ENCODE measurements around the gene IFNAR1. TPM values are rescaled to one million over a fixed set of nuclear protein-coding genes. Genes with fewer than 3 reads are reported as not detected.

The IFNAR1 gene
- polyA plus RNA-seq, 10 donors: 18.9 to 28.0 (median 25.4) TPM

- no peak for DNase-seq
Observed at GRCh38 chr21:33339135-33339534, 14.4 kb downstream of the IFNAR1 start.

GRCh38 chr21:33339918-33340317 lies 15.1 kb downstream of the IFNAR1 start:
- DNase-seq: no peak

- DNase-seq: no peak
Observed at GRCh38 chr21:33345751-33346238, 21.0 kb downstream of the IFNAR1 start.

DNA sequence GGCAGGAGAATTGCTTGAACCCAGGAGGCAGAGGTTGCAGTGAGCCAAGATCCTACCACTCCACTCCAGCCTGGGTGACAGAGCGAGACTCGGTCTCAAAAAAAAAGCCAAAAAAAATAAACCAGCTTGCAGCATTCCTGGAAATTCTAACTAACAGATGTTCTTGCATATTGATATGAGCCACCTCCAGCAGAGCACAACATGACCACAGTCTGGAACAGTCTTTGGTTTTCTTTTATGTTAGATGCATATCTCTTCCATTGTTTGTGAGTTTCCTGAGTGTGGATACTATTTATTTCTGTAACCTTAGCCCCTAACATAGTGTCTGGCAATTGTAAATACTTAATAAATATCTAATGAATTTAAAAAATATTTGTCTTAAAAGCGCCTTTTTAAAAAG lies 23.9 kb downstream of the IFNAR1 start:
- no peak for DNase-seq

GRCh38 chr21:33350676-33351075 lies 25.9 kb downstream of the IFNAR1 start:
- no peak for DNase-seq

GRCh38 chr21:33355355-33355754 lies 30.6 kb downstream of the IFNAR1 start:
- no peak for DNase-seq

DNA sequence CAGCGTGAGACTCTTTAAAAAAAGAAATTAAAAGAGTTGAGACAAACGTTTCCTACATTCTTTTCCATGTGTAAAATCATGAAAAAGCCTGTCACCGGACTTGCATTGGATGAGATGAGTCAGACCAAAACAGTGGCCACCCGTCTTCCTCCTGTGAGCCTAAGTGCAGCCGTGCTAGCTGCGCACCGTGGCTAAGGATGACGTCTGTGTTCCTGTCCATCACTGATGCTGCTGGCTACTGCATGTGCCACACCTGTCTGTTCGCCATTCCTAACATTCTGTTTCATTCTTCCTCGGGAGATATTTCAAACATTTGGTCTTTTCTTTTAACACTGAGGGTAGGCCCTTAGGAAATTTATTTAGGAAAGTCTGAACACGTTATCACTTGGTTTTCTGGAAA lies 31.2 kb downstream of the IFNAR1 start:
- no peak for DNase-seq

DNA sequence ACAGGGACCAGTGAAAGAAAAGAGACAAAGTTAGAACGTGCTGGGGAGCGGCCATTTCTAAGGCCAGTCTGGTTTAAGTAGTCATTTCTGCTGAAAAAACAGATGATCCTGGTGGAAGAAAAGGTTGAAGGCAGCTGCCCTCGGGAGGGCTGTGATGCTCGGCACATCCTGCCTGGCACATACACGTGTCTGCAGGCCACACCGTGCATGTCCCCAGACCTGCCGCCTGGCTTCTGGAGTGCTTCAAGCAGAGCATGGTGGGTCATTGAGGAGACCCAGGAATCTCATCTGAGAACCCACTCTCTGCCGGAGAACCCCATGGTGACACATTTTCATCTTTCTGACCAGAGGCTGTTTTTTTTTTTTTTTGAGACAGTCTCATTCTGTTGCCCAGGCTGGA lies 32.4 kb downstream of the IFNAR1 start:
- DNase-seq: no peak

DNA sequence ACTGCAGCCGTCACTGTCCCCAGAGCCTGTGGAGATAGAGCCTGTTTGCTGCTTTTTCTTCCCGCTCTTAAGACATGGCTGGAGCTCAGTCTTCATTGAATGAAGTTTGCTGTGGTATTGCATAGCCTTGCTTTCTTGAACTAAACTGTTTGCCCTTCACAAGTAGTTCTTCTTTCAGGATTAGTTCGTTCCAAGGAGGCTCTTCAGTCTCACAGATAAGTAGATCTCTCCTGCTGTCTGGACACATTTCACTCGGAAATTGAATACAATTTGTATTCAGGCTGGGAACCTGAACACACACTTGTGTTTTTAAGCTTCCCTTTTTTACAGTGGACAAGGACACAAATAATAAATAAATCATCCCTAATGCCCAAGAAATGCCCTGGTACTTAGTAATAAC lies 34.7 kb downstream of the IFNAR1 start:
- DNase-seq: no peak

GRCh38 chr21:33360281-33360680 lies 35.5 kb downstream of the IFNAR1 start:
- DNase-seq: no peak

DNA sequence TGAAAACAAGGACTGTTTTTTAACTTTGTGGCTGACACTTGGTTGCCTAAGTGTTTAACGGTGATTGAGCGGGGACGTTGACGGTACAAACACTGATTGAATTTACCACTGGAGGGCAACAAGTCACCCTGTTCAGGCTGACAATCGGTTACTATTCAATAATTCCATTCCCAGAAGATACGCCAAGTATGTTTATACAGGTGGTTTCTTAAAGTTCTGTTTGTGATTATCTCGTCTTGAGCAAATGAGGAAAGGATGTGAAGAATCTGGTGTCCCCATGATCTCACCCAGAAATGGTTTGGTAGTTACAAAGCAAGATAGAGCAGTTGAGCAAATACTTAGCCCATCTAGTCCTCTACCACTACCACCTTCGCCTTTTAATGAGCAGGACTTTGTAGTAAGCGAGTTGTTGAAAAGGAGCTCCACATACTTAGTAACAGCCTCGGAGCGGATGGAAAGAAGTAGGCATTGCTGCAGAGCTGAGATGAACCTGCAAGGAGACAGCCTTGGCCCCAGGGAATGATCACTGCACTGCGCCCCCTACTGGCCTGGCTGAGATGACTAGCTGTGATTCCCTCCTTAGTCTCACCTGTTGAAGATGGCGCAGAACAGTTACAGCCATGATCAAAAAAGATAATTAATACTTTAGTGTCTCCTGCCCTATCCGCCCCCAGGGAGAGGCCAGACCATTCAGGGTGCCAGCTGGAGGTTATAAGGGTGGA lies 36.3 kb downstream of the IFNAR1 start:
- peak; percentile 46 to 77 (median 66) for DNase-seq

GRCh38 chr21:33362044-33362555 lies 37.3 kb downstream of the IFNAR1 start:
- DNase-seq: peak in 1 of 3 donors; percentile 39

- peak in 1 of 3 donors; percentile 38 for DNase-seq
Observed at GRCh38 chr21:33363911-33364609, 39.3 kb downstream of the IFNAR1 start.

DNA sequence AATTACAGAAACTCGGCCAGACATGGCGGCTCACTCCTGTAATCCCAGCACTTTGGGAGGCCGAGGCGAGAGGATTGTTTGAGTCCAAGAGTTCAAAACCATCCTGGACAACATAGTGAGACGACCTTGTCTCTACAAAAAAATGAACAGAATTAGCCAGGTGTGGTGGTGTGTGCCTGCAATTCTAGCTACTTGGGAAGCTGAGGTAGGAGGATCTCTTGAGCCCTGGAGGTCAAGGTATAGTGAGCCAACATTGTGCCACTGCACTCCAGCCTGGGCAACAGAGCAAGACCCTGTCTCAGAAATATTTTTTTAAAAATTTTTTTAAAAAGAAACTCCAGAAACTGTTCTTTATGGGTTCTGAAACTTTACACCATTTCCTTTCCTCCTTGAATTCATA lies 40.1 kb downstream of the IFNAR1 start:
- no peak for DNase-seq

- no peak for DNase-seq
Observed at GRCh38 chr21:33367309-33367973, 42.7 kb downstream of the IFNAR1 start.

DNA sequence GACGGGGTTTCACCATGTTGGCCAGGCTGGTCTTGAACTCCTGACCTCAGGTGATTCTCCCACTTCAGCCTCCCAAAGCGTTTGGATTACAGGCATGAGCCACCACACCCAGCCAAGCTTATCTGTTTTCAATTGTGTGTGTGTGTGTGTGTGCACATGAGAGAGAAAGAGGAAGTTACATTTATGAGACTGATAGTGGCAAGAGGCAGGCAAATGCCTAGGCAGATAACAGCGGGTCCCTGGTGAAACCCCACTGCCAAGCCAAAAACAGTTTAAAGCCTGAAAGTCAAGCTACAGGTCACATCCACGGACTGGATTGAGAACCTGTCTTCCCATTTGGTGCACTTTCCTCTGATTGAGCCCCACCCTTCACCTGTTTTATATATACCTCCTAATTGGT lies 43.4 kb downstream of the IFNAR1 start:
- DNase-seq: no peak

DNA sequence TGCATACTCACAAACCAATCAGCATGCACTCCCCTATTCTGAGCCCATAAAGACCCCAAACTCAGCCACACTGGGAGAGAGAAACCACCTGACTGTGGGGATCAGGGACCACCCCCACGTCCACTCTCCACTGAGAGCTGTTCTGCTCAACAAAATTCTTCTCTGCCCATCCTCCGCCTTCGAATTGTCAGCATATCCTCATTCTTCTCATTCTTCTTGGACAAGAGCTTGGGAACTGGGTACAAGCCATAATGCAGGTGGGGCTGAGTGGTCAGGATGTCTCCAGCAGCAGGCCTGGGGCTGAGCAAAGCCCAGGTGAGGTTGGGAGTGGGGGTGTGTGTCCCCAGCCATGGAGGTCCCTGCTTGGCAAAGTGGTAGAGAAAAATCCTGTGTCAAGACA lies 43.8 kb downstream of the IFNAR1 start:
- no peak for DNase-seq

DNA sequence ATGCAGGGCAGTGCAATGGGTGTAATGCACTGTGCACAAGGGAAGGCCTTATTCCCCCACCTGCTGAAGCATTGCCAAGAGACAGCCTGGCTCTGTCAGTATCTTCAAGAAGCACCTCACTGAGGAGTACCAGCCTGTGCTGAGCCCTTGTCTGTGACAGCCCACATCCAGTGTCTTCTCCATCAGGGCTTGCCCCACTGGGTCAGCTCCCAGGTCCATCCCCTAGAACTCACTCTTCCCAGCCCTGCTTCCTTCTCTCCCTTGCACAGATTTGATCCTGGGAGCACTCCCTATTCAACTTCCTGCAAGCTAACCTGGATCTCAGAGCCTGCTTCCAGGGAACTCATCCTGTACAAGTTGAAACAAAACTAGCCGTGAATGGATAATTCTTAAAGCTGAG lies 44.8 kb downstream of the IFNAR1 start:
- DNase-seq: no peak

- DNase-seq: no peak
Observed at GRCh38 chr21:33370305-33370704, 45.5 kb downstream of the IFNAR1 start.

DNA sequence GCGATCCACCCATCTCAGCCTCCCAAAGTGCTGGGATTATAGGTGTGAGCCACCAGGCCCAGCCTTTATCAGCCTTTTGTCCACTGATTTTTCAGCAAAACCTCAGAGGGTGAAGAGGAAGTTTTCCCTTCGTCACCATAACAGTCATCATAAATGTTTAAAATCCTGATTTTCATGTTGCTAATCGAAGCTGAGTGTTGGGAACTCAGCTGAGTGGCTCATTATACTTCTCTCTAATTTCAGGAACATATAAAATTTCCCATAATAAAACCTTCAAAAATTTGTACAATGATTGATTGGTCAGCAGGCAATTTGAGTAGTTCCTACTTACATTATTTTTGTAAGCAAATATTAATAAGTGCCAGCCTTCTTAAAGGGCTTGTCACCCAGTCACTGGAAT lies 46.6 kb downstream of the IFNAR1 start:
- DNase-seq: no peak

GRCh38 chr21:33372582-33372981 lies 47.8 kb downstream of the IFNAR1 start:
- no peak for DNase-seq

- no peak for DNase-seq
Observed at GRCh38 chr21:33373451-33373850, 48.7 kb downstream of the IFNAR1 start.

DNA sequence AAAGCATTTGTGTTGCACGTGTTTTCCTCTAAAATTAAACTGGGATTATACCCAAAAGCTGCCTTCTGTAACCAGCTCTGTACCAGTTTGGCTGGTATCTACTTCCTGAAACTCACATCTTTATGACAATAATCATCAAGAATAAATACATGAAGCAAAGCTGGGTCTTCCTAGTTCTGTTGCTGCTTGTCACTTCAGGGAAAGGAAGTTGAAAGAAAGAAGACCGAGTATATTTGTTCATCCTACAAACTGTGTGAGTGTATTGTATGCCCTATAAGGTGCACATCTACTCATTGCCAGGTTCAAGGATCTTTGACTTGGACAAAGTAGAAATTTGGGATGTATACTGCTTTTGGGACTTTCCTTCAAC lies 49.3 kb downstream of the IFNAR1 start:
- peak in 1 of 3 donors; percentile 30 for DNase-seq
